ENCODE measurements around the gene BRIP1. TPM values are rescaled to one million over a fixed set of nuclear protein-coding genes. Genes with fewer than 3 reads are reported as not detected.

The BRIP1 gene
- total RNA-seq, 1 experiment from 2014 or later: 20.2 TPM

GRCh38 chr17:61702450-61702849 is 160.9 kb downstream of the BRIP1 start:
- Histone ChIP-seq H2BK12ac (ENCODE audit: insufficient read length, low read depth, low read length) (no peak overlapping the region), H3K27ac (ENCODE audit: insufficient read length, low read depth, low read length) (no peak overlapping the region), H2BK5ac (ENCODE audit: insufficient read length, low read length) (no peak overlapping the region), H3K14ac (ENCODE audit: insufficient read depth, low read length) (no peak overlapping the region), H3K23me2 (ENCODE audit: insufficient read length, low read depth, low read length, poor library complexity, severe bottlenecking) (no peaks in the 10 kb centered on the region), H3K56ac (ENCODE audit: insufficient read length, low read depth, low read length) (no peak overlapping the region), H4K8ac (replicated peaks; ENCODE audit: insufficient read length, low read depth, low read length) (no peak overlapping the region), H3K18ac (ENCODE audit: insufficient read length, low read depth, low read length) (no peak overlapping the region), H4K5ac (ENCODE audit: insufficient read length, low read depth, low read length) (no peak overlapping the region), H4K91ac (ENCODE audit: insufficient read length, low read depth, low read length) (no peak overlapping the region), H2BK120ac (ENCODE audit: low read depth, low read length, poor library complexity, severe bottlenecking) (no peak overlapping the region), H3K9me3 (ENCODE audit: control insufficient read depth, low read depth, low read length) (peaks cover 6% of the 10 kb centered on the region), H2AK5ac (ENCODE audit: insufficient read length, low read length) (no peak overlapping the region), H3K9ac (ENCODE audit: extremely low read depth, insufficient read length, low read length) (no peak overlapping the region), H3K4ac (ENCODE audit: low read depth, low read length) (no peak overlapping the region), H3K79me1 (ENCODE audit: insufficient read depth, low read depth, low read length, poor library complexity, severe bottlenecking) (no peaks in the 10 kb centered on the region), H2BK20ac (ENCODE audit: low read depth, low read length, poor library complexity, severe bottlenecking) (no peak overlapping the region), H2BK15ac (ENCODE audit: low read depth, low read length) (no peak overlapping the region), H3K4me2 (ENCODE audit: insufficient read depth, insufficient read length, low read length) (no peak overlapping the region), H3K27me3 (ENCODE audit: insufficient read depth, low read length) (no peaks in the 10 kb centered on the region), H3K4me1 (ENCODE audit: insufficient read depth, low read length) (no peaks in the 10 kb centered on the region), H2AFZ (ENCODE audit: low read length) (no peak overlapping the region), H3K23ac (ENCODE audit: insufficient read length, low read depth, low read length) (no peak overlapping the region), H3K79me2 (ENCODE audit: insufficient read depth, low read length) (no peaks in the 10 kb centered on the region), H3T11ph (ENCODE audit: low read length) (no peak overlapping the region), H4K20me1 (ENCODE audit: control insufficient read depth, insufficient read depth, insufficient read length) (no peaks in the 10 kb centered on the region)
- peaks cover 76 to 84% of the 10 kb centered on the region in 2 experiments for H3K9me3 Mint-ChIP-seq
- no peaks in the 10 kb centered on the region for H3K4me1 Mint-ChIP-seq
- H3K27me3 Mint-ChIP-seq (ENCODE audit: low read depth): no peaks in the 10 kb centered on the region
- H3K4me3 Mint-ChIP-seq: no peak overlapping the region
- no peak overlapping the region for H3K27ac Mint-ChIP-seq
- no peak for DNase-seq
- TF ChIP-seq CTCF (conservative IDR thresholded peaks at IDR 0.05): no peak
- H3K36me3 Mint-ChIP-seq (ENCODE audit: insufficient read depth in 1 of 3, low read depth in 3 of 3): peaks cover 51 to 86% (median 57%) of the 10 kb centered on the region in 3 experiments
- WGBS (ENCODE audit: extremely low coverage, insufficient read length, low lambda C conversion rate): no CpG with 5 or more reads among the region's 3 CpGs
